GM12892 (cell line): ENCODE results near the gene AP2A2.
"Not testable (repeated sequence)": the region's sequence is repeated elsewhere in the genome, so short reads cannot be mapped to it uniquely, and the experiment has no call there.

ENCODE experiments used
- DNase-seq: peaks from one replicate; pipeline ENCODE4 v3.0.0; 2011; ENCODE audit not compliant: insufficient read length
- FAIRE-seq: peaks from 2 replicates; lab custom pipeline; 2011; peaks lifted over from hg19 to GRCh38; lab: Jason Lieb, UNC
- POLR2A ChIP-seq: IDR thresholded peaks from 2 replicates; pipeline ENCODE4 v1.6.1; 2011; ENCODE audit warnings: low read depth, low read length, control low read depth
- POLR2AphosphoS5 ChIP-seq: IDR thresholded peaks from 2 replicates; pipeline ENCODE4 v1.6.1; 2011; ENCODE audit warnings: low read depth, low read length, control low read depth
- TAF1 ChIP-seq: IDR thresholded peaks from 2 replicates; pipeline ENCODE4 v1.6.1; 2011; ENCODE audit warnings: low read depth, mild to moderate bottlenecking, control low read depth, low read length, borderline replicate concordance

The AP2A2 gene

DNA sequence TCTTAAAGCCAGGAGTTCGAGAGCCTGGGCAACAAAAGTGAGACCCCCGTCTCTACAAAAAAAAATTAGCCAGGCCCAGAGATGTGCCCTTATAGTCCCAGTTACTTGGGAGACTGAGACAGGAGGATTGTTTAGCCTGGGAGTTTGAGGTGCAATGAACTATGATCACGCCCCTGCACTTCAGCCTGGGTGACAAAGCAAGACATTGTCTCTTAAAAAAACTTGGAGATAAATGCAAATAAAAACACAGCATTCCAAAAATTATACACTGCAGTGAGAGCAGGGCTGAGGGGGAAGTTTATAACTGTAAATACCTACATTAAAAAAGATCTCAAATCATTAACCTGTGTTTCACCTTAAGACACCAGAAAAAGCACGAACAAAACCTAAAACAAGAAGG lies 22.1 kb downstream of the AP2A2 start:
- FAIRE-seq (no peak), DNase-seq (no peak)
- TF ChIP-seq TAF1 (no peak), POLR2AphosphoS5 (no peak), POLR2A (no peak)

DNA sequence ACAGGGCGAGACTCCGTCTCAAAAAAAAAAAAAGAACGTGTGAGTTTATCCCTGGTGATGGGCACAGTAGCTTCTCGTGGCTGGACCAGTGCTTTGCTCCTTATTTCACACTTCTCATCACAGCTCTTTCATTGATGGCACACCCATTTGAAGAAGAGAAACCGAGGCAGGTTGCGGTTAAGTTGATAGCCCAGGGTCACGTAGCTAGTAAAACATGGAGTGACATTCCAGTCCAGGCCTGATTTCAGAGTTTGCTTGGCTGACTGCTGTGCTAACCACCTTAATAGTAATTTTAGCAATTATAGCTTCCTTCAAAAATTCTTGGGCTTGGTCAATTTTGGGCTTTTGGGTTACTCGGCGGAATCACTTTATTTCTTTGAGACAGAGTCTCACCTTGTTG lies 25.8 kb downstream of the AP2A2 start:
- no peak for FAIRE-seq
- no peak for DNase-seq
- TF ChIP-seq POLR2A (no peak), POLR2AphosphoS5 (no peak), TAF1 (no peak)

DNA sequence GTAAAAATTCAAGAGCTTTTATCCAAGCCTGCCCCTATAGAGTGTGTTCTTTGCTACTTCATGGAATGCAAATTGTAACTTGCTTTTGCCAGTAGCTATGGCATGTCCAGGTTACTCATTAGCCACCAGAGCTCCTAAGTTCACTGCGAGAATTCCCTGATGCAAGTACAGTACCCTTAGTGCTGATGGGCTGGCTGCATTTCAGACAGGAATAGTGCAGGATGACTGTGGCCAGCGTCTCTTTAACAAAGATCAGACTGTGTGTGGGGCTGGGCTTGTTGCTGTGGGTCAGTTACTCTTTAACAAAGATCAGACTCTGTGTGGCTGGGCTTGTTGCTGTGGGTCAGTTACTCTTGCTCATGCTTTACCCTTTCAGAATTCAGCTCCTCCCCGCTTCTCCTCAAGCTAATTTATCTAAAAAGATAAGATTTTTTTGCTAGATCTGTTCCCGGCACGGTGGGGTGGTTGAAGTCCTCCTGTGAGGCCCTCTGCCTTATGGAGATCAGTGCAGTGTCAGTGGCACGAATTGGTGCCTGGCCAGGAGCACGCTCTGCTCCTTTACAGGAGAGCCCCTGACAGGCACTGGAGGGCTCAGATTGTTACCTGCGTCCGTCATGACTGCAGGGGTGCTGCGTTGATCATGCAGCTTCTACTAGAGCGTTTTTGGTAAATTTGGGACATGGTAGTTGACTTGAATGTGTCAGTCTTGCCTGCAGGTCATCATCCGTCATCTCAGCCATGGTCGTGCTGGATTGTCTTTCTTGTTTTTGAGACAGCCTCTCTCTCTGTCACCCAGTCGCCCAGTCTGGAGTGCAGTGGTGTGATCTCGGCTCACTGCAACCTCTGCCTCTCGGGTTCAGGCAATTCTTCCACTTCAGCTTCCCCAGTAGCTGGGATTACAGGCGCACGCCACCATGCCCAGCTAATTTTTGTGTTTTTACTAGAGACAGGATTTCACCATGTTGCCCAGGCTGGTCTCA lies 27.0 kb downstream of the AP2A2 start:
- no peak for FAIRE-seq
- no peak for DNase-seq

DNA sequence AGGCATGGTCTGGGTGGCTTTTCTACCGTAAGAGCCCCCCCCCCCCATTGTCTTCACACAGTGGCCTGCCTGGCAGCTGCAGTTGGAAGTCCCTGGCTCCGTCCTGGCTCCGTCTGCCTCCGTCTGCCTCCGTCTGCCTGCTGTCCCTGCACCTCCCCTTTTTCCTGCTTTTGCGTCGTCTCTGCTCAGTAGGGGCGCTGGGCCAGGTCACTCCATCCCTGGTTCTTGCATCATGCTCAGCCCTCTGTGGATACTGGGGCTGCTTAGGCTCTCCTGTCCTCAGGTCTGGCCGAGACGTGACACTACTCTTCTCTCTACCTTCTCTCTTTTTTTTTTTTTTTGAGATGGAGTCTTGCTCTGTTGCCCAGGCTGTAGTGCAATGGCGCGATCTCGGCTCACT lies 27.8 kb downstream of the AP2A2 start:
- TF ChIP-seq TAF1 (no peak), POLR2AphosphoS5 (no peak), POLR2A (no peak)
- DNase-seq (no peak), FAIRE-seq (no peak)

More for the DNA sequence above, 27.0 kb downstream of the AP2A2 start:
- TF ChIP-seq POLR2AphosphoS5, result no peak
- TF ChIP-seq TAF1, result no peak
- no peak for TF ChIP-seq POLR2A

DNA sequence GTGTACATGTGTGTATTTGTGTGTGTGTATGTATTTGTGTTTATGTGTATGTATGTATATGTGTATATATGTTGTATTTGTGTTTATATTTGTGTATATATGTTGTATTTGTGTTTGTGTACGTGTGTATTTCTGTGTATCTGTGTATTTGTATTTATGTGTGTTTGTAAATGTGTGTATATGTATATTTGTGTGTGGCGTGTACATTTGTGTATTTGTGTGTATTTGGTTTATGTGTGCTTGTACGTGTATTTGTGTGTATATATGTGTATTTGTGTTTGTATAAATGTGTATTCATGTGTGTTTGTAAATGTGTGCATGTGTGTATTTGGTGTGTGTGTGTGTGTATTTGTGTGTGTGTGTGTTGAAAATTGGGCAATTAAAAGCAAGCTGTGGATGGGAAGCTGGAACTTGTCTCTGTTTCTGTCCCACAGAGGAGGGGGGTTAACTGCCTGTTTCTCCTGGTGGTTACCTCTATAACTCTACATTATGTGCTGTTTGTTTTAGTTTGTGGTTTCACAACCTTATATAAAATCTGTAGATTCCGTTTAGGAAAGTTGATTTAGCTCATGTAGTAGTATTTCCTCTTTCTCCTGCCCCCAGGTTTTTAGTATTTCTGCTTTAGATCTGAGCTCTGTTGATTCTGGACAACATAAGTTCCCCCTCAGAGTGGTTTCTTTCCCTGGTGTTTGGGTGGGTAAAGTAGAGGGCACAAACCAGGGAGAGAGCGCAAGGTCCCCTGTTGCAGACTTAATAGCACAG lies 28.9 kb downstream of the AP2A2 start:
- TF ChIP-seq POLR2AphosphoS5 (no peak), TAF1 (no peak), POLR2A (no peak)
- DNase-seq, result no peak
- peak; percentile 61 for FAIRE-seq

DNA sequence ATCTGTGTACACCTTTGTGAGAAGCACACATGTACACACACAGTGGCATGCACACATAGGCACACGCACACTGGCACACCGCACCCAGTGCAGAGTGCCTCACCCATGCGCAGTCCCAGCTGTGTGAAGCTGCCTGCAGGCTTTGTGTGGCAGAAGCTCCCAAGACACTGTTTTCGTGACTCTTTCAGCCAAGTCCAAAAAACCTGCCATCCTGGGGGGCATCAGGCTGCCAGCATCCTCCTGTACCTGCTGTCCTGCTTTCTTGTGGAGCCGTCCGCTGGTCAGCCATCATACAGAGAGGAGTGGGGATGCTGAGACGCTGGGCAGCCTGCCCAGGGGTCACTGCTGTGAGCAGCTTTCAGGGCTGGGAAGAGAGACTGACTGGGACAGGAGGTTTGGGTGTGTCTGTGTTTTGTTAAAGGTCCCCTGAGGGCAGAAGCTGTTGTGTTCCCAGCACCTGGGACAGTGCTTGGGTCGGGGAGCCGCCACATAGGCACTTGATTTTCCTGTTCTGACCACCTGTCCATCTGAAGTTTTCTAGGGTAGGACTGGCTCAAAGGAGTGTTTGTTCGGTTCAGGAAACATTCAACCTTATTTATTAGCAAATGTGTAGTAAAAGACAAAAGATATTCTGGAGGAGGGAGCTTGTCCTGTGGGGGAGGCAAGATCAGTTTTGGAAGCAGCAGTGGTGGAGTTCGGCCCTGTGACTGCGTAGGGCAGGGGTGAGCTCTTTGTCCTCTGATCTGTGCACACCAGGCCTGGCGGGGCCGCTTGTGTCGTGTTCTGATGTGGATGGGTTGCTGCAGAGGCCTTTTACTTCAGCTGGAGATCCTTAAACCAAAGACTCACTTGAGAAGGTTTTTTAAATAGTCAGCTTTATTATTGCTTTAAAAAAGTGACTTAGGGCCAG lies 29.7 kb downstream of the AP2A2 start:
- TF ChIP-seq POLR2A (no peak), TAF1 (no peak), POLR2AphosphoS5 (no peak)
- DNase-seq, result no peak
- FAIRE-seq, result no peak

DNA sequence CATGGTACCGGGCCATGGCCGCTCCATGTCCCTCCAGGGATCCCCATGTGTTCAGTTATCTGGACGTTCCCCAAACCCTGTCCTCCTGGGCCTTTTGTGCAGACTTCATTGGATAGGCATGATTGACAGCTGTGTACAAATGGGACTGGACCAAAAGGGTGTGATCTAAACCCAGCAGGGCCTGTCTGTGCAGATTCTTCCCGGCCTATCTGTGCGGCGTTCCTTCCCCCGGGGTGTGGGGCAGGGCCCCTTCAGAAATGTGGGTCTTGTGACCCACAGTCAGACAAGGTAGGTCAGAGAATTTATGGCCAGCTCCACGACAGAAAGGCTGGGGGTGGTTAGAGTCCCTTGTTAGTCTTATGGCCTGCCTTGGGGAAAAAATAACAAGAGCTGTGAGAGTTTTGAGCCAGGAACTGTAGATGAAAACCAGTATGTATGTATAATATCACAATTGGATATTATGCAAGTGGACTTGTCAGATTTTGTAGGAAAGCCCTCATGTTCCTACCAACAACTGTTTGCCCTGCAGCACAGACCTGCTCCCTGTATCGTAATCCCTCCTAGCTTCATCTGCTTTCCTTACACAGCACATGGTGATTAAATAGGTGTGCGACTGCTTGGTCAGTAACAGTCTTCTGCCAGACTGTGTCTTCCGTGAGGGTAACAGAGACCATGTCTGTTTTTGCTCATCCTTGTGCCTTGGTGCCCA lies 31.7 kb downstream of the AP2A2 start:
- no peak for DNase-seq
- no peak for TF ChIP-seq POLR2A
- TF ChIP-seq POLR2AphosphoS5, result no peak
- no peak for TF ChIP-seq TAF1
- peak; percentile 86 for FAIRE-seq

DNA sequence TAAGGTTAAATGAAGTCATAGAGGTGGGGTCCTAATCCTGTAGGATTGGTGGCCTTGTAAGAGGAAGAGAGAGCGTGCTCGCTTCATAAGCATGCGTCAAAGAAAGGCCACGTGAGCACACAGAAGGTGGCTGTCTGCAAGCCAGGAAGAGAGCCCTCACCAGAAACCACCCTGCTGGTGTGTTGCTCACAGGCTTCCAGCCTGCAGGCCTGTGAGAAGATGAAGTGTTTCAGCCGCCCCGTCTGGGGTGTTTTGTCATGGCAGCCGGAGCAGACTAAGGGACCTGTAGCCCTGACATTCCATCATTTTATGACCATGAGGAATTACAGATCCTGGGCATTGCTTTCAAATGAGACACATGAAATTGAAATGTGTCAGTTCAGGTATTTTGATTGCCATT lies 32.4 kb downstream of the AP2A2 start:
- DNase-seq (no peak), FAIRE-seq (no peak)

DNA sequence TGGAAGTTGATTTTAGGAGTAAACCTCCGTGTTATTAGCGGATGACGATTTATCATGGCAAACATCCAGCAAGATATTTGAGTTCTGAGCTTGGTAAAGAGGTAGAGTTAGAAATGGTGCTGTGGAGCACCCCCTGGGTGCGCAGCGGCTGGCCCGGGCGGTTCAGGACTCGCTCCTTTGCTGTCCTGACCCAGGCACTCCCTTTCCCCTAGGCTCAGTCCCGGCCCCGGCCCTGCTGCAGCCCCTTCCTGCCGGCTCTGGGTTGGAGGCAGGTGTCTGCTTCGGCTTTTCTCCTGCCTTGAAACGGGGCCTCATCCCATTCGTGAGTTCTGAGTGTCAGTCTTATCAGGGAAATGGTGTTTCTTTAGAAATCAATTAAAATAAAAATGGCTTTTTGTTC lies 33.4 kb downstream of the AP2A2 start:
- FAIRE-seq (no peak), DNase-seq (no peak)
- TF ChIP-seq POLR2AphosphoS5 (no peak), POLR2A (no peak), TAF1 (no peak)

More for the DNA sequence above, 32.4 kb downstream of the AP2A2 start:
- TF ChIP-seq POLR2A (no peak), TAF1 (no peak), POLR2AphosphoS5 (no peak)

DNA sequence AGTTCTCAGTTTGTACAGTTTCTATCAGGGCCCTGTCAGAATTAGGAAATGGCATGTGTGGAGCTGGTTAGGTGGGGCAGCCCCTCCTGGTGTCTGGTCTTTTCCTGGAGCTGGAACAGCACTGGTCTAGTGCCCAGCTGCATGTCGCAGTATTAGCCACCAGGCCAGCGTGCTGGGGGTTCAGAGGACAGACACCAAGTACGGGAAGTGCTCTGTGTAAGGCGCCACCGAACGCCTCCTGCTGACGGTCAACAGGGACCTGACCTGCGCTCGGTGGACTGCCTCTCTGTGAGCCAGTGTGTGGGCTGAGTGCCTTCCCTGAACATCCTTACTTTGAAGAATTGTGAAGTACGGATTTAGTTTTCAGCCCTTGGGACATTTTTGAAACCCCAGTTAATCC lies 33.9 kb downstream of the AP2A2 start:
- FAIRE-seq (no peak), DNase-seq (no peak)
- TF ChIP-seq POLR2AphosphoS5 (no peak), TAF1 (no peak), POLR2A (no peak)

DNA sequence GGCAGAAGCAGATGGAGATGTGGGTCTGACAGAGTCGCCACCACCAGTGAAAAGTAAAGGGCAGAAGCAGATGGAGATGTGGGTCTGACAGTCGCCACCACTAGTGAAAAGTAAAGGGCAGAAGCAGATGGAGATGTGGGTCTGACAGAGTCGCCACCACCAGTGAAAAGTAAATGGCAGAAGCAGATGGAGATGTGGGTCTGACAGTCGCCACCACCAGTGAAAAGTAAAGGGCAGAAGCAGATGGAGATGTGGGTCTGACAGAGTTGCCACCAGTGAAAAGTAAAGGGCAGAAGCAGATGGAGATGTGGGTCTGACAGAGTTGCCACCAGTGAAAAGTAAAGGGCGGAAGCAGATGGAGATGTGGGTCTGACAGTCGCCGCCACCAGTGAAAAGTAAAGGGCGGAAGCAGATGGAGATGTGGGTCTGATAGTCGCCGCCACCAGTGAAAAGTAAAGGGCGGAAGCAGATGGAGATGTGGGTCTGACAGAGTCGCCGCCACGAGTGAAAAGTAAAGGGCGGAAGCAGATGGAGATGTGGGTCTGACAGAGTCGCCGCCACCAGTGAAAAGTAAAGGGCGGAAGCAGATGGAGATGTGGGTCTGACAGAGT lies 35.7 kb downstream of the AP2A2 start:
- not testable (repeated sequence) for FAIRE-seq, DNase-seq
